GM19463 (cell line): Measurements from ENCODE around the gene MAPK7.

Experiments
- ATAC-seq: cut with Tn5 transposase; IDR thresholded peaks from one replicate; pipeline ENCODE4 v1.9.1; 2021; ENCODE audit warnings: mild to moderate bottlenecking, moderate library complexity; ENCODE audit not compliant: unreplicated experiment

MAPK7 gene

GRCh38 chr17:19414396-19415280 is 36.3 kb downstream of the MAPK7 start:
- ATAC-seq = no peak

- ATAC-seq = no peak
These were observed 37.0 kb downstream of the MAPK7 start for GRCh38 chr17:19415311-19415710.

- no peak for ATAC-seq
These were observed 37.8 kb downstream of the MAPK7 start for GRCh38 chr17:19415806-19416775.

- ATAC-seq = no peak
These were observed 39.3 kb downstream of the MAPK7 start for GRCh38 chr17:19417611-19418010.

GRCh38 chr17:19418251-19418992 is 40.1 kb downstream of the MAPK7 start:
- no peak for ATAC-seq

- no peak for ATAC-seq
These were observed 42.9 kb downstream of the MAPK7 start for GRCh38 chr17:19421219-19421618.

- no peak for ATAC-seq
These were observed 43.6 kb downstream of the MAPK7 start for GRCh38 chr17:19421926-19422325.

- no peak for ATAC-seq
These were observed 46.9 kb downstream of the MAPK7 start for GRCh38 chr17:19424934-19425868.

- ATAC-seq = no peak
These were observed 48.3 kb downstream of the MAPK7 start for GRCh38 chr17:19426631-19427030.

- ATAC-seq = no peak
These were observed 53.4 kb downstream of the MAPK7 start for GRCh38 chr17:19431691-19432090.
